ENCODE data around the gene SERPINA12. TPM values are rescaled to one million over a fixed set of nuclear protein-coding genes. Genes with fewer than 3 reads are reported as not detected.
A peak's percentile ranks its signal among the peaks of the same experiment; 100 is the strongest.

Gene SERPINA12
- total and polyA plus RNA-seq, 2 of the 13 experiments (the other 11 are each of a cell fraction or from before 2014, with no cell fraction given), result 0.08 TPM; not detected in 1

- TF ChIP-seq KMT2A (CRISPR knock-in tag; IDR thresholded peaks at IDR 0.05) (peak; percentile 57; the same call in 1 of the 2 replicates), ZNF350 (CRISPR knock-in tag; IDR thresholded peaks at IDR 0.05; ENCODE audit: borderline replicate concordance, low read depth) (no peak), KDM2A (CRISPR knock-in tag; IDR thresholded peaks at IDR 0.05; ENCODE audit: borderline replicate concordance, low read depth) (no peak), ZSCAN30 (CRISPR knock-in tag; IDR thresholded peaks at IDR 0.05) (no peak), TSC22D2 (CRISPR knock-in tag; IDR thresholded peaks at IDR 0.05; ENCODE audit: borderline replicate concordance) (no peak), SP4 (CRISPR knock-in tag; IDR thresholded peaks at IDR 0.05) (peak; percentile 62; the same call in 1 of the 2 replicates), TP53 (CRISPR knock-in tag; conservative IDR thresholded peaks at IDR 0.05) (no peak), SPEN (CRISPR knock-in tag; IDR thresholded peaks at IDR 0.05; ENCODE audit: low read depth) (peak; percentile 82; the same call in 1 of the 2 replicates), ZBTB7B (CRISPR knock-in tag; IDR thresholded peaks at IDR 0.05) (peak; percentile 77; the same call in 1 of the 2 replicates), HBP1 (CRISPR knock-in tag; IDR thresholded peaks at IDR 0.05; ENCODE audit: low read depth) (peak; percentile 80), SMAD3 (CRISPR knock-in tag; IDR thresholded peaks at IDR 0.05) (no peak), THAP7 (CRISPR knock-in tag; IDR thresholded peaks at IDR 0.05) (no peak), ZNF17 (CRISPR knock-in tag; IDR thresholded peaks at IDR 0.05) (no peak), ZKSCAN5 (CRISPR knock-in tag; IDR thresholded peaks at IDR 0.05) (no peak), RFX1 (IDR thresholded peaks at IDR 0.05) (no peak), ASH2L (IDR thresholded peaks at IDR 0.05; ENCODE audit: insufficient read length, low read depth, low read length) (no peak), GLI4 (CRISPR knock-in tag; IDR thresholded peaks at IDR 0.05; ENCODE audit: borderline replicate concordance) (peak; percentile 76; the same call in 1 of the 2 replicates), THAP11 (CRISPR knock-in tag; IDR thresholded peaks at IDR 0.05) (peak; percentile 44; the same call in 1 of the 2 replicates), LBX2 (CRISPR knock-in tag; IDR thresholded peaks at IDR 0.05; ENCODE audit: borderline replicate concordance) (peak; percentile 29; the same call in 1 of the 2 replicates), ZNF772 (CRISPR knock-in tag; IDR thresholded peaks at IDR 0.05) (0 out of 2 replicates have a peak, but pooled peaks have one; percentile 24), REL (CRISPR knock-in tag; conservative IDR thresholded peaks at IDR 0.05) (no peak), NFATC3 (CRISPR knock-in tag; IDR thresholded peaks at IDR 0.05) (peak; percentile 78; the same call in 1 of the 2 replicates), PHF21A (CRISPR knock-in tag; IDR thresholded peaks at IDR 0.05) (peak; percentile 68; the same call in 1 of the 2 replicates), GZF1 (CRISPR knock-in tag; IDR thresholded peaks at IDR 0.05) (no peak), GATAD1 (CRISPR knock-in tag; IDR thresholded peaks at IDR 0.05) (peak; percentile 44; the same call in 1 of the 2 replicates), FOXM1 (CRISPR knock-in tag; IDR thresholded peaks at IDR 0.05) (no peak), KLF11 (CRISPR knock-in tag; IDR thresholded peaks at IDR 0.05) (0 out of 2 replicates have a peak, but pooled peaks have one; percentile 48), BCL6 (CRISPR knock-in tag; IDR thresholded peaks at IDR 0.05) (peak; percentile 45; the same call in 1 of the 2 replicates), ZNF773 (CRISPR knock-in tag; IDR thresholded peaks at IDR 0.05; ENCODE audit: borderline replicate concordance) (no peak), KDM6A (CRISPR knock-in tag; IDR thresholded peaks at IDR 0.05; ENCODE audit: low read depth) (0 out of 2 replicates have a peak, but pooled peaks have one; percentile 20)
Observed at GRCh38 chr14:94451091-94451771, 58.0 kb downstream of the SERPINA12 start (continued).

All from HepG2 (cell line).